ENCODE data around the gene DYSF.

DYSF gene

DNA sequence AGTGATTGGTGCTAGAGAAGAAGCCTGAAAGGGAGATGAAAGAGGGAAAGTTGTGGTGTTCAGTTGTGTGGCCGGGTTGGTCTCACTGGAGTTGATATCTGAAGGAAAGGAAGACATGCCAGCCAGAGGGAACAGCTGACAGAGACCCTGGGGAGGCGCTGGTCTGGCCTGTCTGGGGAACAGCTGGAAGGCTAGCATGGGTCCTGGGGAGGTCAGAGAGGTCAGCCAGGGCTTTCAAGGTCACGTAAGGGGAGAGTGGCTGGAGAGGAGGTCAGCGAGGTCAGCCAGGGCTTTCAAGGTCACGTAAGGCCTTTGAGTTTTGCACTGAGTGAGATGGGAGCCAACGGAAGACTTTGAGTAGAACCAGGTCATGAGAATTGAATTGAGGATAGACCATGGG lies 11.0 kb downstream of the DYSF start:
- no peaks in the 10 kb centered on the region for H3K9me3 ChIP-seq (replicated peaks; ENCODE audit: insufficient read depth, low read length)
- H3K27ac ChIP-seq (ENCODE audit: low read length), result no peak overlapping the region
- no peak overlapping the region for H2AFZ ChIP-seq (ENCODE audit: low read length)
- no peaks in the 10 kb centered on the region for H3K4me1 ChIP-seq (ENCODE audit: low read length)
- no peaks in the 10 kb centered on the region for H3K79me2 ChIP-seq (ENCODE audit: low read length)
- H4K20me1 ChIP-seq (ENCODE audit: insufficient read depth, low read length), result no peaks in the 10 kb centered on the region
- no peak overlapping the region for H3K4me2 ChIP-seq (ENCODE audit: low read depth, low read length)
- H3K4me3 ChIP-seq (ENCODE audit: low read length), result no peak overlapping the region
- H3K36me3 ChIP-seq (replicated peaks; ENCODE audit: insufficient read depth, low read length), result no peaks in the 10 kb centered on the region
- no peak overlapping the region for H3K9ac ChIP-seq (ENCODE audit: low read length)
- H3K27me3 ChIP-seq (replicated peaks; ENCODE audit: insufficient read depth, low read length), result peaks cover 56% of the 10 kb centered on the region
- no peaks in the 10 kb centered on the region for H3K9me2 ChIP-seq (replicated peaks; ENCODE audit: insufficient read depth, low read length)
- TF ChIP-seq, protein P1, sequence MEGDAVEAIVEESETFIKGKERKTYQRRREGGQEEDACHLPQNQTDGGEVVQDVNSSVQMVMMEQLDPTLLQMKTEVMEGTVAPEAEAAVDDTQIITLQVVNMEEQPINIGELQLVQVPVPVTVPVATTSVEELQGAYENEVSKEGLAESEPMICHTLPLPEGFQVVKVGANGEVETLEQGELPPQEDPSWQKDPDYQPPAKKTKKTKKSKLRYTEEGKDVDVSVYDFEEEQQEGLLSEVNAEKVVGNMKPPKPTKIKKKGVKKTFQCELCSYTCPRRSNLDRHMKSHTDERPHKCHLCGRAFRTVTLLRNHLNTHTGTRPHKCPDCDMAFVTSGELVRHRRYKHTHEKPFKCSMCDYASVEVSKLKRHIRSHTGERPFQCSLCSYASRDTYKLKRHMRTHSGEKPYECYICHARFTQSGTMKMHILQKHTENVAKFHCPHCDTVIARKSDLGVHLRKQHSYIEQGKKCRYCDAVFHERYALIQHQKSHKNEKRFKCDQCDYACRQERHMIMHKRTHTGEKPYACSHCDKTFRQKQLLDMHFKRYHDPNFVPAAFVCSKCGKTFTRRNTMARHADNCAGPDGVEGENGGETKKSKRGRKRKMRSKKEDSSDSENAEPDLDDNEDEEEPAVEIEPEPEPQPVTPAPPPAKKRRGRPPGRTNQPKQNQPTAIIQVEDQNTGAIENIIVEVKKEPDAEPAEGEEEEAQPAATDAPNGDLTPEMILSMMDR (IDR thresholded peaks at IDR 0.05; ENCODE audit: low read length), result no peak
- no peak for TF ChIP-seq EZH2 (optimal IDR thresholded peaks at IDR 0.05; ENCODE audit: low read depth, low read length)
- TF ChIP-seq EZH2phosphoT487 (IDR thresholded peaks at IDR 0.05; ENCODE audit: low read length), result no peak
- no peak for DNase-seq
- no peaks in the 10 kb centered on the region for H3F3A ChIP-seq (ENCODE audit: insufficient read depth, low read length)

DNA sequence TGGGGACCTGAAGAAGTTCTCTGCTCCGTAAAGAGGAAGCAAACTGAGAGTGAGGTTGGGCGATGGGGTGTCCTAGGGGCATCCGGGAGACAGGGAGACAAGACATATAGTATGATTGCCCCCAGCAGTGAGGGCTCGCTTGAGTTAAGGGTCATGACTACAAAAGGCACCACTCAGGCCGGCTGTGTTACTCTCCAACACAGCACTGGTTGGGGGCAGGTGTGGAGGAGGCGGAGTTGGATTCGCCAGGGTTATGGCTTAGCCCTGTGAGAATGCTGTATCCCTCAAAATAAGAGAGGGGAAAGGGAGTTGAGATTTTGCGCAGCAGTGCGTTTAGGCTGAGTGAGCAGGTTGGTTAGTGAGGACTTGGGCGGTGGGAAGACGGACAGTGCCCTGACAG lies 12.0 kb downstream of the DYSF start:
- Histone ChIP-seq H3F3A (ENCODE audit: insufficient read depth, low read length) (no peaks in the 10 kb centered on the region), H2AFZ (ENCODE audit: low read length) (no peak overlapping the region), H3K4me3 (ENCODE audit: low read length) (no peak overlapping the region), H3K9ac (ENCODE audit: low read length) (no peak overlapping the region), H3K27ac (ENCODE audit: low read length) (no peak overlapping the region), H3K9me3 (replicated peaks; ENCODE audit: insufficient read depth, low read length) (no peaks in the 10 kb centered on the region), H3K36me3 (replicated peaks; ENCODE audit: insufficient read depth, low read length) (no peaks in the 10 kb centered on the region), H3K4me2 (ENCODE audit: low read depth, low read length) (no peak overlapping the region), H3K4me1 (ENCODE audit: low read length) (no peaks in the 10 kb centered on the region), H4K20me1 (ENCODE audit: insufficient read depth, low read length) (no peaks in the 10 kb centered on the region), H3K27me3 (replicated peaks; ENCODE audit: insufficient read depth, low read length) (peaks cover 56% of the 10 kb centered on the region), H3K79me2 (ENCODE audit: low read length) (no peaks in the 10 kb centered on the region), H3K9me2 (replicated peaks; ENCODE audit: insufficient read depth, low read length) (no peaks in the 10 kb centered on the region)
- no peak for DNase-seq
- TF ChIP-seq EZH2phosphoT487 (IDR thresholded peaks at IDR 0.05; ENCODE audit: low read length) (no peak), EZH2 (optimal IDR thresholded peaks at IDR 0.05; ENCODE audit: low read depth, low read length) (no peak)
- TF ChIP-seq, protein P1 (IDR thresholded peaks at IDR 0.05; ENCODE audit: low read length), result no peak

DNA sequence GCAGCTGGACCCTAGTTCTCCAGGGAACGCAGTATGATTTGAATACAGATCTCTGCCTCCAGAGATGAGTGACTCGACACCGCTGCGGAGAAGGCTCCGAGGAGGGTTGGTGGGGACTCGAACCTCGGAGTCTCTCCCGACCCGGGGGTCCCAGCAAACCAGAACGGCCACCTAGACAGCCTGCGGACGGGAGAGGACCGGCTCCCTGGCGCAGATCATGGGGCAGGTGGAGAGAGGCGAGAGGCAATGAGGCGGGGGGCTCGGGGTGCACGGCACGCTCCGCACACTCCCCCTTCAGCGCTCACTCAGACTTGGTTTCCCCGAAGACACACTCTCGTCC lies 12.6 kb downstream of the DYSF start:
- Histone ChIP-seq H3K9me2 (replicated peaks; ENCODE audit: insufficient read depth, low read length) (no peaks in the 10 kb centered on the region), H4K20me1 (ENCODE audit: insufficient read depth, low read length) (no peaks in the 10 kb centered on the region), H3K9me3 (replicated peaks; ENCODE audit: insufficient read depth, low read length) (no peaks in the 10 kb centered on the region), H3K9ac (ENCODE audit: low read length) (no peak overlapping the region), H3F3A (ENCODE audit: insufficient read depth, low read length) (no peaks in the 10 kb centered on the region), H3K4me3 (ENCODE audit: low read length) (0 out of 2 replicates have a peak overlapping the region, but pooled peaks have one; percentile 71), H3K4me1 (ENCODE audit: low read length) (no peaks in the 10 kb centered on the region), H3K27ac (ENCODE audit: low read length) (no peak overlapping the region), H3K79me2 (ENCODE audit: low read length) (no peaks in the 10 kb centered on the region), H3K4me2 (ENCODE audit: low read depth, low read length) (peak overlapping the region; percentile 92; the same call in 1 of the 2 replicates), H3K36me3 (replicated peaks; ENCODE audit: insufficient read depth, low read length) (no peaks in the 10 kb centered on the region), H2AFZ (ENCODE audit: low read length) (no peak overlapping the region), H3K27me3 (replicated peaks; ENCODE audit: insufficient read depth, low read length) (peaks cover 56% of the 10 kb centered on the region)
- DNase-seq, result no peak
- TF ChIP-seq, protein P1 (IDR thresholded peaks at IDR 0.05; ENCODE audit: low read length), result no peak
- TF ChIP-seq EZH2 (optimal IDR thresholded peaks at IDR 0.05; ENCODE audit: low read depth, low read length) (no peak), EZH2phosphoT487 (IDR thresholded peaks at IDR 0.05; ENCODE audit: low read length) (no peak)
